Fibroblast of upper back skin (primary cell): ENCODE results near the gene ABHD12B.
"Not testable (repeated sequence)": the region's sequence is repeated elsewhere in the genome, so short reads cannot be mapped to it uniquely, and the experiment has no call there.

ENCODE experiments used
- DNase-seq: peaks from one replicate; pipeline ENCODE4 v3.0.0-alpha.2; 2013

ABHD12B gene

GRCh38 chr14:50839691-50840090, 32.2 kb upstream of the ABHD12B start:
- no peak for DNase-seq

- DNase-seq: peak; percentile 51
These were observed 27.5 kb upstream of the ABHD12B start for GRCh38 chr14:50844391-50844790.

- DNase-seq: no peak
These were observed 26.7 kb upstream of the ABHD12B start for GRCh38 chr14:50845166-50845565.

- DNase-seq: peak; percentile 94
These were observed 25.5 kb upstream of the ABHD12B start for GRCh38 chr14:50846226-50846880.

GRCh38 chr14:50853891-50854290, 18.0 kb upstream of the ABHD12B start:
- DNase-seq: no peak

- no peak for DNase-seq
These were observed 17.3 kb upstream of the ABHD12B start for GRCh38 chr14:50854521-50854920.

- DNase-seq: peak; percentile 21
These were observed 16.3 kb upstream of the ABHD12B start for GRCh38 chr14:50855558-50855957.

- DNase-seq: no peak
These were observed 15.2 kb upstream of the ABHD12B start for GRCh38 chr14:50856660-50857059.

- peak; percentile 21 for DNase-seq
These were observed 12.6 kb upstream of the ABHD12B start for GRCh38 chr14:50859296-50859624.

- peak; percentile 81 for DNase-seq
These were observed 11.3 kb upstream of the ABHD12B start for GRCh38 chr14:50860478-50861086.

GRCh38 chr14:50862036-50862570, 9.8 kb upstream of the ABHD12B start:
- no peak for DNase-seq

GRCh38 chr14:50864237-50864636, 7.6 kb upstream of the ABHD12B start:
- no peak for DNase-seq

- no peak for DNase-seq
These were observed 6.9 kb upstream of the ABHD12B start for GRCh38 chr14:50864946-50865345.

- no peak for DNase-seq
These were observed 6.3 kb upstream of the ABHD12B start for GRCh38 chr14:50865391-50866076.

GRCh38 chr14:50871228-50871627, 625 bp upstream of the ABHD12B start:
- DNase-seq: no peak

- no peak for DNase-seq
These were observed 2.9 kb downstream of the ABHD12B start for GRCh38 chr14:50874757-50875156.

- DNase-seq: peak; percentile 55
These were observed 3.7 kb downstream of the ABHD12B start for GRCh38 chr14:50875359-50876070.

GRCh38 chr14:50882932-50883826, 11.3 kb downstream of the ABHD12B start:
- DNase-seq: no peak

- DNase-seq: no peak
These were observed 12.0 kb downstream of the ABHD12B start for GRCh38 chr14:50883827-50884197.

- no peak for DNase-seq
These were observed 15.6 kb downstream of the ABHD12B start for GRCh38 chr14:50887476-50887875.

- no peak for DNase-seq
These were observed 20.4 kb downstream of the ABHD12B start for GRCh38 chr14:50892255-50892654.

GRCh38 chr14:50896421-50896820, 24.6 kb downstream of the ABHD12B start:
- DNase-seq: not testable (repeated sequence)
